NOMO-1 treated with DMSO at 0.1 percent for 48 hours (cell line): ENCODE measurements around the gene RSU1.
"Not testable (repeated sequence)": the region's sequence is repeated elsewhere in the genome, so short reads cannot be mapped to it uniquely, and the experiment has no call there.

Experiments
- DNase-seq: peaks from one replicate; lab custom pipeline; 2025; ENCODE audit not compliant: unreplicated experiment; lab: John Stamatoyannopoulos, UW

The RSU1 gene

DNA sequence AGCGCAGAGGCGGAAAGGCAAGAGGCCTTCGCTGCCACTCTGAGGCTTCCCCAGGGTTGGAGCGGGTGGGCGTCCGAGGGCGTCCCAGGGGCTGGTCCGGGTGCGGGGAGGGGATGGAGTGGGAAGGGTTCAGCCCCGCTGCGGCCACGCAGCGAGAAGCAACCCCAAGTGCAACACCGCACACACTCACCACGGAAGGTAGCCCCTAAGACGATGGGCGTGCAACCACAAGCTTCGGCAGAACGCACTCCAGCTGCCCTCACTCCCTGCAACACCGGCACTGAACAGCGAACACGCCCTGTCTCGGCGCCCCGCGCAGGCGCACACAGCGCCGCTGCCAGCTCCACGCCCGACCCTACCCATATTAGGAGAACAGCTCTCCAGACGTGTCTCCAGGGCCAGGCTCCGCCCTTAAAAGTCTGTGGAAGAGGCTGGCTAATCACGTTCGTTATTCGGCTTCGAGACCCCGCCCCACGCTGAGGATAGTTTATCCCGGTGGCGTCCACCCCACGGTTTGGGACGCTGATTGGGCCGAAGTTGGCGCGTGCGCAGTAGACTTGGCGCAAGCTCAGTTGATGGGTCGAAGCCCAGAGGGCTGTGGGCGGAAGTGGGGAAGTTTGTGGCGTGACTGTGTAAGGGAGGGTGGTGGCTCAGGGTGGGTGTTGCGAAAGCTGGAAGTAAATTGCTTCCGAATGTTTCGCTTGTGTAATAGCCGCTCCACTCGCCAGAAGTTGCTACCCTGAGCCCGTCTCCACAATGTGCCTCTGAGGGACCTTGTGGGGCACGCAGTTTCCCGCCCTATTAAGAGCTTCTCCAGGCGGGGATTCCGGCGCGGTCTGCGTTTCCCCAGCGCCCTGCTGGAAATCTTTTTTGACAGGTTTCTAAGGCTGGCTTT lies at the start of gene RSU1:
Gene RSU1 (minus strand): TSS at position 300 of the 895 bp plus-strand sequence. CDS start 343 bp downstream, outside the sequence.
- peak; percentile 99 for DNase-seq

DNA sequence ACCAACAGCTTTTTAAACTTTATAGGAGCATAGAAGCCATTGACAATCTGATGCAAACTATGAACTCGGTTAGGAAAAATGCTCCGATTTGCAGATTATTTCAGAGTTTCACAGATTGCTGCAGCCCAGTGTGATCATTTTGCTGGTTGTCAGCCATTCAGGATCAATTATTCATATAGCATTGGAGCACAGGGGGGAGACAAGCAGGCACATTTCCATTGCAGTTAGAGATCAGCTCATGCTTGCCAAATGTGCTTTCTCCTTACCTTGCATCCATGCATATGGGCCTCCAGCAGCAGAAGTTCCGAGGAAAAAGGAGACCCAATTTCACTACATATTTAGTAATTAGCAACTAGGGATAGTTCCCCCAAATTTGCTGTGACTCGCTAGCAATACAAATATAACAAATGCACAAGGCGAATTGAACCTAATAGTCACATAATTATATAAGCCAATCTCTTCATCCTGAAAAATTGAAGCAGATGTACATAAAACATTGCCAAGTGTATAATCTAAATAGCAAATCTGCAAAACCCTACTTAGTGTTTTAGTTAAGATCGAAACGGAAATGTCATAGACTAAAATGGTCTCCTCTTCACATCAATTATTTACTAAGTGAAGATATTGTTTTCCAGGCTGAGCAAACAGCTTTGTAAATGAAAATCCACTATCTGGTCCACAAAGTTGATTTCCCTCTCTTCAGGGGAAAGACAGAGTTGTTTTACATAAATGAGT lies 49.5 kb upstream of the RSU1 start:
- no peak for DNase-seq

DNA sequence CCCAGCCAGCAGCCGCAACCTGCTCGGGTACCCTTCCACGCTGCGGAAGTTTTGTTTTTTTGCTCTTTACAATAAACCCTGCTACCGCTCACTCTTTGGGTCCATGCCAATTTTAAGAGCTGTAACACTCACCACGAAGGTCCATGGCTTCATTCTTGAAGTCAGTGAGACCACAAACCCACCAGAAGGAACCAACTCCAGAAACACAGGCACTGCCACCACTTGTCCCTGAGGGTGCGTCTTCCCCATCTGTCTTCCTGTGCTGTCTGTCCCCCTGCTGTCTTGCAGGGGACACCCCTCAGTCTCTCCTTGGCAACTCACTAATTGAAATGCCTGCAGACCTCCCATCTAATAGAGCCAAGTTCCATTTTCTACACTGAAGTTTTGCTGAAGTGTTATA lies 48.5 kb upstream of the RSU1 start:
- DNase-seq: no peak

DNA sequence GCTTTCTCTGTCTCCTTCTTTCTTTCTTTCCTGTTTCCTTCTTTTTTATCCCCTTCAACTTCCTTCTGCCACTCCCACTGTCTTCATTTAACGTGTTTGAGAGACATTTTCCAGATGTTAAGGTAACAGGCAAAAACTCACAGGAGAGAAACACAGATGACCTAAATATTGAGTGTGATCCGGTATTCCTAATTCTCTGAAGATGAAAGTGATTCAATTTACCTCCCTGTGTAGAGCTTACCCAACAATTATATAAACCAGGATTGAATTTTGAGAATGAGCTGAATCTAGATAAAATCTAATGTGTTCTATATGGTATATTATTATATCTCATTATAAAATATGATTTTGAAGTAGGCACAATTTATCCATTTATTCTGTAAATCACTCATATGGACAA lies 46.5 kb upstream of the RSU1 start:
- no peak for DNase-seq

DNA sequence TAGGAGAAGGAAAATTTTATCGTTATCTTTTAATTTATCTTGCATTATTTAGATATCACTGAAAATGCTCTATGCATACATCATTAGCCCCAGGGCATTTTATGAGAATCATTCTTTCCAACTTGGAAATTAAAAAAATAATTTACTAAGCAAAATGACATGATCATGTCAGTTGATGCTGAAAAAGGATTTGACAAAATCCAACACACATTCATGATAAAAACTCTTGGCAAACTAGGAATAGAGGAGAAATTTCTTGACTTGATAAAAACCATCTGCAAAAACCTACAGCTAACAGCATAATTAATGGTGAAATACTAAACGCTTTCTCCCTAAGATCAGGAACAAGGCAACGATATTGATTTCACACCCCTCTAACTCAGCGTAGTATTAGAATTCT lies 40.2 kb upstream of the RSU1 start:
- DNase-seq: no peak

DNA sequence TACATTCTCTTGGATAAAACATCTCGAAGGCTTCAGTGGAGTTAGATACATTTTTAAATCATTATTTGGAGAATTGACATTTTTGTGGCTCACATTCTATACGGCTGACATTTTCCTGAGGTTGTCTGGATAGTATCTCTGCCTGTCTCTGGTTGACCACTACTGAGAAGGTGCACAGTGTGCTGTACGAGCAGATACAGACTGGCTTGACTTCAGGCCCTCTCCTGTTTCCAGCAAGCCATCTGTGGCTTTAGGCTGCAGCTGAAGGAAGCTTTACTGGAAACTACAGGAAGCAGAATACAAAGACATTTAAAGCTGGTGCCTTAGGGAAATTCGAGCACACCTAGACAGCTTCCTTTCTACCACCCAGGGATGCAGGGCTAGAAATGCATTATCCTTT lies 39.3 kb upstream of the RSU1 start:
- no peak for DNase-seq

DNA sequence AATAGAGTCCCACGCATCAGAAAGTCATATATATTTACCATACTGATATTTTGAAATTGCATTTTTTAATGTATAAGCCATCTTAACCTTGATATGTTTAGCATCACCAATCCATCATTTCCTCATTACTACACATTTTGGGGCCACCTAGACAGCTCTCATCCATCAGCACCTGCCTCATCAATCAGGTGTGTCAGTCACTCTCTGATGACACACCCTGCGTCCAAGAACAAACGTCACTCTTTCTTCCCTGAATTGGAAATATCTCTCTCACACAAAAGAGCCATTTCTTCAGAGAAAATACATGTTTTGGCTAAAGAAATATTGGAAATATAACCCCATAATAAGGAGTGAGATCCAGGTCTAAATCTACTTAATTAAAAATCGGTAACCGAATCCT lies 38.9 kb upstream of the RSU1 start:
- DNase-seq: no peak

DNA sequence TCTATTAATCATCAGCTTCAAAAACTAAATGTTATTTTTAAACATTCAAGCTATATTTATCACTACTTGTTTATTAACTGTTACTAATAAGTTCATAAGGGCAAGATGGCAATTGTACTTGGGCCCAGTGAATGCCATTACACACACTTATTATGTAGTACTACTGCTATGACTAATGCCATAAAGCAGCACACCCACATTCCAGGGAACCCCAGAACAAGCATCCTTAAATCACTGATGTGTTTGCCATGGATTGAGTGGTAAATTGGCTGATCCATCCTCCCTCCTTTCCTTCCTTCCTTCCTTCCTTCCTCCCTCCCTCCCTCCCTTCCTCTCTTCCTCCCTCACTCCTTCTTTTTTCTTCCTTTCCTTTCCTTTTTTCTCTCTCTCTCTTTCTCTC lies 37.4 kb upstream of the RSU1 start:
- DNase-seq: no peak

DNA sequence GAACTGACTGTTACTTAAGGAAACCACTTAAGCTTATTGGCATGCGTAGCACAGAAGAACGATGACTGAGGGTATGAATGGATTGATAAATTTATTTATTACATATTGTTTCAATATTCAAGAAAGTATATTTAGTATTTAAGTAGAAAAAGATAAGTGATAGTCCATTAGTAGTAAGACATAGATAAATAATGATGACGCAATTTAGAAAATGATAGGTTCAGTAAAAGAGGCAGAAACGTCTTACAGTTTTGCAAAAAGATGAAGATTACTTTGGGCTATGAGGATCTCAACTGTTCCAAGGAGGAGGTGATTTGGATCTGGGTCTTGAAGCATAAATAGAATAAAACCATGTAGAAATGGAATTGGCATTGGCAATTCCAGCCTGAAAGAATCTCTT lies 36.6 kb upstream of the RSU1 start:
- DNase-seq: no peak

DNA sequence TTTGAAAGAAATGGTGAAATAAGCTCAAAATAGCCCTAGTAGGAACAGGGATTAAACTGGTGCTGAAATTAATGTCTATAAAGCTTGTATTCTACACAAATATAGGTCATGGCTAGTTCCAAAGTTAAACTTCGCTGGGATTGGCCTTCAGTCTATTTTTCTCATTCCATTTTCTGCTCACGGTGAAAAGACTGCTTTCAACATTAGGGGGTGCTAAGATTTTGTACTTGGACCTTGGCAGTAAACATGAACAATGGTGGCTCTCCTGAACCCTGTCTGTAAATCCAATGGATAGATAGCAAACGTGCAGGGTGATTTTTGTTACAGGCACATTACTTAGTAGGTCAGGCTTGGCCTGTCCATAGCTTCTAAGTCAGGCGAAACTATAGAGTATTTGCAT lies 36.0 kb upstream of the RSU1 start:
- DNase-seq: peak; percentile 18

DNA sequence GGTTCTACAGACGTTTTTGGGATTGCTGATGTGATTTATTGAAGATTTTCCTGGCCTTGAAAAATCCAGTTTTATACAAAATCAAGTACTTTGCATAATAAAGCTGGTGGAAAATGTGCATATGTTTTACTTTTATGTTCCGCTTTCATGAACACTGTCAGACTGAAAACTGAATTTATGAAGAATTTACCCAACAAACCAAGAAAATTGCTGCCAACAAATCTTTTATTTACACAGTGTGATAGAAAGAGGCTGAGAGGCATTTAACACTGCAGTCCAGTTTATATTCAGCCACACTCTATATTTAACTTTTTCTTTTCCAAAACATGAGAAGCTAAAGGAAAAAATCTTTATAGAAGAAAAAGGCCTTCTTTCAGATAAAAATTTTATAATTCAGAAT lies 35.4 kb upstream of the RSU1 start:
- DNase-seq: no peak

DNA sequence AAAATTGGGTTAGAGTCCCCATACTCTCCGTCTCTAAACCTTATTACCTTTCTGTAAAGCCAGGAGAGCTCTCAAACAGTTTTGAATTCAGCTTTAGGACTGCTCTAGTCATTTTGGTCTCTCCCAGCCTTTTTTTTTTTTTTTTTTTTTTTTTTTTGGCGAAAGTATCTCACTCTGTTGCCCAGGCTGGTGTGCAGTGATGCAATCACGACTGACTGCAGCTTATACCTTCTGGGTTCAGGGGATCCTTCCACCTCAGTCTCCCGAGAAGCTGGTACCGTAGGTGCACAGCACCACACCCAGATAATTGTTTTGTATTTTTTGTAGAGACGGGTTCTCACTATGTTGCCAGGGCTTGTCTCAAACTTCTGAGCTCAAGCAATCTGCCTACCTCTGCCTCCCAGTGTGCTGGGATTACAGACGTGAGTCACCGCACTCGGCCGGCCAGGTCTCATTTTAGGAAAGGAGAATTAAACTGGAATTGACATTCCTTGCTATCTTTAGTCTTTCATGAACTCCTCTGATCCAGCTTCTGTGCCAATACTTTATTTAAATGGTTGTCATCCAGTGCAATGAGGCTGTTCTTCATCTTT lies 31.4 kb upstream of the RSU1 start:
- DNase-seq: no peak

DNA sequence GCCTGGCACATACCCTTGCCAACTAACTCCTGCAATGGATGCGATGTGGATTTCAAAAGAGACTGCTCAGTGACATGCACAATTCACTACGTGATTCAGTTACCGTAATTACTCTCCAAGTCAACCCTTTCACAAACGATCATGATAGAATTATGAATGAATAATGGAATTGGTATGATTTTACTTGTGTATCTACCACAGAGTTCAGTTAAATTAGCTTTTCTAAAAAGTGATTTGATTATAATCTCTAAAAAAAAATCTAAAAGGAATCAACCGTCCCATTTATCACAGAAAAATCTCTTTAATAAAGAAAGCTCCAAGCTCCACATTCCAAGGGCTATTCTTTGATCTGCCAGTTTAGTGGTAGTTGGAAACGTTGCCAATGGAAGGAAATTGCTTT lies 30.4 kb upstream of the RSU1 start:
- no peak for DNase-seq

DNA sequence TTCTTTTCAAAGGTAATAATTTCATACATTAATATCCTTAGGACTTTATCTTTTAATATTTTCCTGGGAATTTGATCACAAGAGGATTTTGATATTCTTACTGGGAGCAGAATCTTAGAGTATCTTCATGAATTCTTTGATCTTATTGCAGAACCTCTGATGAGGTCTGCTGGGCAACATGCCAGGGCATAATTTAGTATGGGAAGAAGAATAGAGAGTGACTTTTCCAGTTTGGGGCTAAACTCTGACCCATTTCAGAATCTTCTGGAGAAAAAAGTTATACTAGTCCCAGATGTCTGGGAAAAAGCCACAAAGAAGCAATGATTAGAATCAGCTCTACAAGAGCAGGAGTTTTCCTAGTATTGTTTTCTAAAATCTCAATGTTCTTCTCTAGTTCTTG lies 28.0 kb upstream of the RSU1 start:
- DNase-seq: no peak

DNA sequence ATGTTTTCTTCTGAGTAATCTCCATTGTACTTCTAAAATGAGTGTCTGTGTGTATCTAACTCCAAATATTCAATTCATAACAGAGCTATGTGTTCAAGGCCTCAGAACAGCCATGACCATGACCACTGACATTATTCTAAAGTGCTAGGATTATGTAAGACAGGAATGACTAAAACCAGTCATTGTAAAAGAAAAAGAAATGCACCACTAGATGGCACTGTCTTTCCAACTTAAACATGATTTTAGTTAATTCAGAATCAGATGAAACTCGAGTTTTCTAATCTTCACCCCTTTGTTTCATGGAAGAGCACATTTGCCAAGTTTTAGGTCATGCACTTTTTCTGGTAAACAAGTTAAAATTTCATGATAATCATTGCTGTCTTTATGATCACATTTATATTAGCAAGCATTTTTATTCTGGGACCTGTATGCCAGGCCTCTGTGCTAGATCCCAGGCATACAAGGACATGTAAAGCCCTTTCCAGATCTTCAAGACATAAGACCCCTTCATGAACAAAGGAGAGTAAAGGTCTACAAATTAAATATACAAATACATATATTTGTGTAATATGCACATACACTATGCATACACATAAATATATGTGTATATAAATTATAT lies 26.1 kb upstream of the RSU1 start:
- peak; percentile 83 for DNase-seq

DNA sequence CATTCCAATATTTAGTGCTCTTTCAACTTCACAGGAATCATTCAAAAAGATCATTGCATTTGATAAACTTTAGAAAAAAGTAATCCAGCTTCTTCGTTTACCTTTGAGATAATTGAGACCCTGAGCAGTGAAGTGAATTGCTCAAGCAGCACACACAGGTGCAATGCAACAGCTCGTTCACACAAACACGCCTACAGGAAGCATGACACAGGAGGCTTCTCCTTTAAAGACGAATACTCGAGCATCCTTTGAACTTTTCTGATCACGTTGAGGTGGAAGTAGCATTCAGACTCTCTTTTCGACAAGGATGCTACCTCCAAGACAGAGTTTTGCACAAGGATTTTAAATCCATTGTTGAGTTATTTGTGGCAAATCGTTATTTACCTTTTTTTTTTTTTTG lies 18.0 kb upstream of the RSU1 start:
- DNase-seq: no peak

DNA sequence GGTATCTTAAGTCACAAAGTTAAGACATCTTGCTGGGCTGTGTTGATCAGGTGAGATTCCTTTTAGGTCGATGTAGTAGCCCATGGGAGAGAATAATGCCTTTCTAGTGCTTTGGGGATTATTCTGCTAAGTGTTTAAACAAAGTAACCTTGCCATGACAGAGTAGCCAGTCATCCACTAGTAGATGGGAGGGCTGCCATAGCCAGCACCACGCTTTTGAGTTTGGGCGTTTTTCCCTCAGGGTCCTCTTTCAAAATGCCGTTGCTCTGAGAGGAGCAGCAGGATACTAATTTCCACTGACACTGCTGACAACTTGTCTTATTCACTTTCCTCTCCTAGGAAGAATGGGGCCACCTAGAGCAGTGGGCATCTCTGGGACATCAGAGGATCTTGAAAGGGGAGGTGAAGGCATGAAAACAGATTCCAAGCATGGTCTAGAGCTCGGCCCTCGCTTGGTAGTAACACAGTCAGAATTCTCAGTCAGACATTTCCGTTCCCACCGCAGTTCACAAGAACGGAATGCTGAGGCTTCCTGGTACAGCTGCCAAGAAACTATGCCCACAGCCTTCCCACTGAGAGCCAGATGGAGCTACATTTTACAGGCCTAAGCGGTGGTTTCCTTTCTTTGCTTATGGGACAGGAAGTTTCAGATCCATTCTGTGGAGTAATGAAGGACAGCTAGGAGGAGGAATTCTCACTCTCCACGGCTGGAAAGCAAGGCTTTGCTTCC lies 15.3 kb upstream of the RSU1 start:
- DNase-seq: no peak

DNA sequence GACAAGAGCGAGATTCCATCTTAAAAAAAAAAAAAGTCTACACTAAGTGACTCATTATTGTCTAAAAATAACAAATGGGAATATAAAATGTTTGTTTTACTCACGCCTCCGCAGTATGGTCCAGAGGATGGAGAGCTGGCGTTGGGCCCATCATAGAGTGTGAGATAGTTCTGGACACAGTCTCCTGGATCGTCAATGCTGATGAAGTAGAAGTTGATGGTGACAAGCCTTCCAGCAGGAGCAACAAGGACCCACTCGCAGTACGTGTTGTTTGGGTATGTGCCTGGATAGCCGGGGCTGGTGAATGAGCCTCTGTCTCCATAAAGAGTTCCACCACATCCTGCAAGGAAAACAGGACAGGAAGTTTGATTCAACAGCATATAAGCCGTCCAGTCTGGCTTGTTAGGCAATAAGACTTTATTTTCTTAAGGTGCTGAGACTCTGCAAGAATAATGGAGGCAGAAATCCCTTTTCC lies 11.5 kb upstream of the RSU1 start:
- DNase-seq: no peak

DNA sequence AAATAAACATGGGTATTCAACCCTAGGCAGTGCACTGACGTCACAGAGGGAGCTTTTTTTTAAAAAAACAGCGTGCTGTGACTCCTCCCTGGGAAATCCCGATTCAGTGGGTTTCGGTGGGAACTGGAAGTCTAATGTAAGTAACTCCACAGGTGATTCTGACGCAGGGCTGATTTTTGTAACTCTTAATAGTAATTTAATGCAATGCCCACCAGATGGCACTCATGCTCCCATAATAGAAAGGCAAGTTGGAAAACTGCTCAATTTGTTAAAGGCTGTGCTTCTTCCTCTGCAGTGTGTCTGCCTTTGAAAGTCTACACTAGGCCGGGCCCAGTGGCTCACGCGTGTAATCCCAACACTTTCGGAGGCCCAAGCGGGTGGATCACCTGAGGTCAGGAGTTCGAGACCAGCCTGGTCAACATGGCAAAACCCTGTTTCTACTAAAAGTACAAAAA lies 10.9 kb upstream of the RSU1 start:
- peak; percentile 78 for DNase-seq

DNA sequence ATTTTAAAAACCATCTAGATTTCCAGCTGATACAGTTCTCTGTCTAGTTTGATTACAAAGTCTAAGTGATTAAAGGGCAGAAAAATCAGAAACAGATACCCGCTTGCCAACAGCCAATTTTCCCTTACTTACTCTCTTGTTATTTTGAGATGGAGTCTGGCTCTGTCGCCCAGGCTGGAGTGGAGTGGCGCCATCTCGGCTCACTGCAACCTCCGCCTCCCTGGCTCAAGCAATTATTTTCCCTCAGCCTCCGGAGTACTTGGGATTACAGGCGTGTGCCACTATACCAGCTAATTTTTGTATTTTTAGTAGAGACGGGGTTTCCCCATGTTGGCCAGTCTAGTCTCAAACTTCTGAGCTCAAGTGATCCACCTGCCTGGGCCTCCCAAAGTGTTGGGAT lies 10.2 kb upstream of the RSU1 start:
- not testable (repeated sequence) for DNase-seq
